SK-N-SH treated with all-trans-retinoic acid at 6 μM for 48 hours (cell line): ENCODE measurements around the gene ARHGAP35.

Experiments used
- ATAC-seq: fragments of 200-7000 bp; cut with Tn5 transposase; 3 replicates; pipeline ENCODE4 v1.9.1; 2020; ENCODE audit warnings: mild to moderate bottlenecking, moderate library complexity
- ARNTL ChIP-seq: fragments of 450-650 bp; formaldehyde crosslinking; IDR thresholded peaks from 2 replicates; pipeline ENCODE4 v1.5.0; 2020; ENCODE audit warnings: low read depth, mild to moderate bottlenecking, moderate library complexity, borderline replicate concordance
- BACH2 ChIP-seq: fragments of 250-450 bp; sonication (Bioruptor Pico); IDR thresholded peaks from 2 replicates; pipeline ENCODE4 v1.9.0; 2021; ENCODE audit warnings: mild to moderate bottlenecking, borderline replicate concordance
- CSDC2 ChIP-seq: fragments of 250-450 bp; sonication (Bioruptor Pico); IDR thresholded peaks from 2 replicates; pipeline ENCODE4 v1.5.0; 2020; ENCODE audit warnings: mild to moderate bottlenecking, moderate library complexity
- ESRRG ChIP-seq: fragments of 250-450 bp; sonication (Bioruptor Pico); IDR thresholded peaks from 2 replicates; pipeline ENCODE4 v1.6.1; 2021; ENCODE audit warnings: mild to moderate bottlenecking
- ISL1 ChIP-seq: fragments of 250-450 bp; sonication (Bioruptor Pico); IDR thresholded peaks from 2 replicates; pipeline ENCODE4 v2.1.2; 2022; ENCODE audit warnings: mild to moderate bottlenecking, moderate library complexity
- OSR1 ChIP-seq: fragments of 250-450 bp; sonication (Bioruptor Pico); IDR thresholded peaks from 2 replicates; pipeline ENCODE4 v1.8.0; 2022; ENCODE audit warnings: moderate library complexity, mild to moderate bottlenecking, inconsistent platforms
- PPARA ChIP-seq: fragments of 250-450 bp; sonication (Bioruptor Pico); IDR thresholded peaks from 2 replicates; pipeline ENCODE4 v1.5.0; 2020; ENCODE audit warnings: mild to moderate bottlenecking, borderline replicate concordance
- SNAI2 ChIP-seq: fragments of 250-450 bp; sonication (Bioruptor Pico); IDR thresholded peaks from 2 replicates; pipeline ENCODE4 v1.5.0; 2020; ENCODE audit warnings: mild to moderate bottlenecking, moderate library complexity
- TCF4 ChIP-seq: fragments of 250-450 bp; sonication (Bioruptor Pico); IDR thresholded peaks from 2 replicates; pipeline ENCODE4 v1.8.0; 2021; ENCODE audit warnings: mild to moderate bottlenecking, moderate library complexity, borderline replicate concordance
- TOX ChIP-seq: fragments of 250-450 bp; sonication (Bioruptor Pico); IDR thresholded peaks from 2 replicates; pipeline ENCODE4 v1.8.0; 2021; ENCODE audit warnings: mild to moderate bottlenecking, moderate library complexity, borderline replicate concordance
- ZC3H10 ChIP-seq: fragments of 250-450 bp; sonication (Bioruptor Pico); IDR thresholded peaks from 2 replicates; pipeline ENCODE4 v1.5.1; 2021; ENCODE audit warnings: mild to moderate bottlenecking, moderate library complexity
- ZFP30 ChIP-seq: fragments of 450-650 bp; formaldehyde crosslinking; IDR thresholded peaks from 2 replicates; pipeline ENCODE4 v1.5.0; 2022; ENCODE audit warnings: mild to moderate bottlenecking, moderate library complexity
- ZNF565 ChIP-seq: fragments of 450-650 bp; formaldehyde crosslinking; conservative IDR thresholded peaks from 2 replicates; pipeline ENCODE4 v1.5.0; 2020; ENCODE audit warnings: low read depth, mild to moderate bottlenecking, moderate library complexity
- ZNF70 ChIP-seq: fragments of 450-650 bp; formaldehyde crosslinking; IDR thresholded peaks from 2 replicates; pipeline ENCODE4 v1.5.0; 2020; ENCODE audit warnings: mild to moderate bottlenecking, moderate library complexity
- ZNF8 ChIP-seq: fragments of 450-650 bp; formaldehyde crosslinking; IDR thresholded peaks from 2 replicates; pipeline ENCODE4 v1.5.0; 2020; ENCODE audit warnings: mild to moderate bottlenecking, moderate library complexity
- TF ChIP-seq, protein P1 (sequence below): fragments of 250-450 bp; sonication (Bioruptor Pico); IDR thresholded peaks from 2 replicates; pipeline ENCODE4 v1.8.0; 2020; ENCODE audit warnings: mild to moderate bottlenecking, moderate library complexity, borderline replicate concordance
- TF ChIP-seq, protein P2 (sequence below): fragments of 250-450 bp; sonication (Bioruptor Pico); IDR thresholded peaks from 2 replicates; pipeline ENCODE4 v1.8.0; 2021; ENCODE audit warnings: low read depth, mild to moderate bottlenecking, moderate library complexity, borderline replicate concordance
- TF ChIP-seq, protein P3 (sequence below): fragments of 250-450 bp; sonication (Bioruptor Pico); IDR thresholded peaks from 2 replicates; pipeline ENCODE4 v1.5.1; 2020; ENCODE audit warnings: low read depth, mild to moderate bottlenecking, moderate library complexity

ARHGAP35 gene

DNA sequence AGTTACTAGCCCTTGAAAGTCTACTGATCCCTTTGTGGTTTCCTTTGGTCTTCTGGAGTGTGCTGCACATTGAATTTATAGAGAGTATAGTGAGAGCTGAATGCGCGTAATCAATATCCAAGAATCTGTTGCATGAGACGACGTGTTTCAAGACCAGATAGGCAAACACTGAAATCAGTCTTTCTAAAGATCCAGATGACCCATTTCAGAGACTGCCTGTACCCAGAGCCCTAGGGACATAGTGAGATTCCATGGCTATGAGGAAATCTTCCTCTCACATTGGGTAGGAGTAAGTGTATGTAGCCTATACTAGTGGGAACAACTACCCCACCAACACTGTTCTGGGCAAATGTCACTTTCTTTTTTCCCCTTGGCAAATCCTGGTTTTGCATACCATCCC is 48.6 kb downstream of the ARHGAP35 start:
- TF ChIP-seq ZNF70 (no peak), ZC3H10 (CRISPR knock-in tag) (no peak), ESRRG (CRISPR knock-in tag) (no peak), TCF4 (CRISPR knock-in tag) (no peak), SNAI2 (CRISPR knock-in tag) (no peak), CSDC2 (CRISPR knock-in tag) (no peak), ZNF565 (CRISPR knock-in tag) (no peak), ZFP30 (CRISPR knock-in tag) (no peak), TOX (no peak), OSR1 (CRISPR knock-in tag) (no peak), PPARA (no peak), ZNF8 (CRISPR knock-in tag) (no peak), ISL1 (no peak), BACH2 (CRISPR knock-in tag) (no peak), ARNTL (no peak)
- TF ChIP-seq, protein P1, sequence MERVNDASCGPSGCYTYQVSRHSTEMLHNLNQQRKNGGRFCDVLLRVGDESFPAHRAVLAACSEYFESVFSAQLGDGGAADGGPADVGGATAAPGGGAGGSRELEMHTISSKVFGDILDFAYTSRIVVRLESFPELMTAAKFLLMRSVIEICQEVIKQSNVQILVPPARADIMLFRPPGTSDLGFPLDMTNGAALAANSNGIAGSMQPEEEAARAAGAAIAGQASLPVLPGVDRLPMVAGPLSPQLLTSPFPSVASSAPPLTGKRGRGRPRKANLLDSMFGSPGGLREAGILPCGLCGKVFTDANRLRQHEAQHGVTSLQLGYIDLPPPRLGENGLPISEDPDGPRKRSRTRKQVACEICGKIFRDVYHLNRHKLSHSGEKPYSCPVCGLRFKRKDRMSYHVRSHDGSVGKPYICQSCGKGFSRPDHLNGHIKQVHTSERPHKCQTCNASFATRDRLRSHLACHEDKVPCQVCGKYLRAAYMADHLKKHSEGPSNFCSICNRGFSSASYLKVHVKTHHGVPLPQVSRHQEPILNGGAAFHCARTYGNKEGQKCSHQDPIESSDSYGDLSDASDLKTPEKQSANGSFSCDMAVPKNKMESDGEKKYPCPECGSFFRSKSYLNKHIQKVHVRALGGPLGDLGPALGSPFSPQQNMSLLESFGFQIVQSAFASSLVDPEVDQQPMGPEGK (CRISPR knock-in tag): no peak
- TF ChIP-seq, protein P2, sequence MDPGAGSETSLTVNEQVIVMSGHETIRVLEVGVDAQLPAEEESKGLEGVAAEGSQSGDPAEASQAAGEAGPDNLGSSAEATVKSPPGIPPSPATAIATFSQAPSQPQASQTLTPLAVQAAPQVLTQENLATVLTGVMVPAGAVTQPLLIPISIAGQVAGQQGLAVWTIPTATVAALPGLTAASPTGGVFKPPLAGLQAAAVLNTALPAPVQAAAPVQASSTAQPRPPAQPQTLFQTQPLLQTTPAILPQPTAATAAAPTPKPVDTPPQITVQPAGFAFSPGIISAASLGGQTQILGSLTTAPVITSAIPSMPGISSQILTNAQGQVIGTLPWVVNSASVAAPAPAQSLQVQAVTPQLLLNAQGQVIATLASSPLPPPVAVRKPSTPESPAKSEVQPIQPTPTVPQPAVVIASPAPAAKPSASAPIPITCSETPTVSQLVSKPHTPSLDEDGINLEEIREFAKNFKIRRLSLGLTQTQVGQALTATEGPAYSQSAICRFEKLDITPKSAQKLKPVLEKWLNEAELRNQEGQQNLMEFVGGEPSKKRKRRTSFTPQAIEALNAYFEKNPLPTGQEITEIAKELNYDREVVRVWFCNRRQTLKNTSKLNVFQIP (CRISPR knock-in tag): no peak
- TF ChIP-seq, protein P3, sequence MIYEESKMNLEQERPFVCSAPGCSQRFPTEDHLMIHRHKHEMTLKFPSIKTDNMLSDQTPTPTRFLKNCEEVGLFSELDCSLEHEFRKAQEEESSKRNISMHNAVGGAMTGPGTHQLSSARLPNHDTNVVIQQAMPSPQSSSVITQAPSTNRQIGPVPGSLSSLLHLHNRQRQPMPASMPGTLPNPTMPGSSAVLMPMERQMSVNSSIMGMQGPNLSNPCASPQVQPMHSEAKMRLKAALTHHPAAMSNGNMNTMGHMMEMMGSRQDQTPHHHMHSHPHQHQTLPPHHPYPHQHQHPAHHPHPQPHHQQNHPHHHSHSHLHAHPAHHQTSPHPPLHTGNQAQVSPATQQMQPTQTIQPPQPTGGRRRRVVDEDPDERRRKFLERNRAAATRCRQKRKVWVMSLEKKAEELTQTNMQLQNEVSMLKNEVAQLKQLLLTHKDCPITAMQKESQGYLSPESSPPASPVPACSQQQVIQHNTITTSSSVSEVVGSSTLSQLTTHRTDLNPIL (CRISPR knock-in tag): no peak
- no peak for ATAC-seq
